Femur (tissue), 1 donor: ENCODE data around the gene EOGT.

Experiments
- DNase-seq: peaks from one replicate; pipeline ENCODE4 v3.0.0-alpha.2; 2017

EOGT gene

DNA sequence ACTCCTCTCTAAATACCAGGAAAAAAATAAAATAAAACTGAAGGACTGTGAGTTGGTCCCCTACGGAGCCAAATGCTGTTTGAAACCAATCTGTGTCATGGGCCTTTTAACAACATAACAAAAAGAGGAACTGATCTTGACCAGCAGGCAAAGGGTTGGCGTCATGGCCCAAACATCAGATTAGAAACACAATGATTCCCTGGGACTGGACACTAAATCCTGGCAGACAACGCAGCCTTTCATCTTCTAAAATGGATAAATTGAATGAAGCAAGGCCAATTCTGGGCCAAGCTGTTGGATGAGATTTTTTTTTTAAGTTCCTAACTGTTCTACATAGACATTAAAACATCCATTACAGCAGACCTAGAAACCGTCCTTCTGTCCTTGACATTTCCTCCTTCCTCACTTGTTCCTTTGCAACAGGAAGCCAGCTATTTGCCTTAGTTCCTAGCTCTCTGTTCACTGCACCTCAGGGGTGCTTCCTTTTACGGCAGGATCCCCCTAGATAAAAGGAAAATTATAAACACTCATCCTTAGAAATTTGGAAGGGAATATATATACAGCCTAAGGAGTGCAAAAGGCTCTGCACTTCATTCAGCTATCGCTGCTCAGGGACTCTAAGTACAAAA is 59.6 kb downstream of the EOGT start:
- DNase-seq = no peak

DNA sequence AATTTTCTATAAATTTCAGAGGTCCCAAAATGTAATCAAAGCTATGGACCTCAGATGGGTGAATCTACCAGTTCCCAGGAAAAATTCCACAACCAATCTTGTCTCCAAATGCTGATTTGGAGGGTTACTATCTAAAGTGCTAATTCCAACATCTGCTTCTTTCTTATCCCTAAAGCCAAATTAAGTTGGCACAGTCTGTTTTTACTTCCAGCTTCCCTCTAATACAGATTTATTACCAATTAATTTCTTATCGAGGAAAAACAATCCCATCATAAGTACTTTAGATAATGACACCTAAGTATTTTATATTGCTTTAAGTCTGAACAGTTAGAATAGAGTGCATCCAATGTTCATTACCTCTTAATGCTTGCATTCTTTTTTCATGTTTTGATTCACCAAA is 68.3 kb downstream of the EOGT start:
- DNase-seq = no peak

DNA sequence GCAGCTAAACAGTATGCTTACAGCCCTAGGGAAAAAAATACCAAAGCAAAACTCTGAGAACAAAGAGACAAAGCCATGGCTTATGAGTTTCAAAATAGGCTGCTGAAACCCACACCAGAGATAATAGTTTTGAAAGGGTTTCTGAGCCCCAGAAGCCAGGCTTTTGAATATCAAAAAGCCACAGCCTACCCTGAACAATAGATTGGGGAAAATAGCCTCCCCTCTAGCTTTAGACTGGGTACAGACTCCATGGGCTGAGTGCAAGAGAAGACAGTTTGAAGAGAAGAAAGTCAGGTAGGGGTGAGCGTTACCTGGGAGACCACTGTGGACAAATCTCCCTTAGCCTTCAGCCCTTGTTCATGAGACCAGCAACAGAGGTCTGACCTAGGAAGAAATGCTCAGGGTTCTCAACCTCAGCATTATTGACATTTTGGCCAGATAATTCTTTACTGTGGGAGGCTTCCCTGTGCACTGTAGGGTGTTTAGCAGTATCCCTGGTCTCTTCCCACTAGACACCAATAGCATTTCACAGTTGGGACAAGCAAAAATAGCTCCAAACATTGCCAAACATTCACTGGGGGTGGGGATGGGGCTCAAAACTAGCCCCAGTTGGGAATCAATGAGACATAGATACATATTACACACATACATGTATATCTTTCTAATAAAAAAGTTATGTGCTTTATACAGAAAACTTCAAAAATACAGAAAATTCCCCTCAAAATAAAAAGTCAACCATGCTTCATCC is 69.6 kb downstream of the EOGT start:
- no peak for DNase-seq

DNA sequence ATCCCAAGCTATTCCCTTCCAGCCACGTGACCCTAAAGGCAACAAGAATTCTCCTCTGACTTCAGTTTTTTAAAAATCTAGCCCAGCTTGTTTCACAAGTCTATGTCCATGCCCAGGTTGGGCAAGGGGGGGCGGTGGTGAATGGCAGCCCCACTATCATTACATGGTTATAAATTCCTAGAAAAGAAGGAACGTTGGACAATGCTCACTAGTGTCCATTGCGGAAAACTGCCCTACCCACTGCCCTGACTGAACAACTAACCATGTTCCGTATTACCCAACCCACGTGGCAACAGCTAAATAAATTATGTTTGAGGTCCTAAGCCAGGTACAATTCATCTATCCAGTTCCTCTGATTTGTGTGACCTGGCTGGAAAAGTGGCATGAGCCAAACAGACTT is 72.4 kb downstream of the EOGT start:
- no peak for DNase-seq

DNA sequence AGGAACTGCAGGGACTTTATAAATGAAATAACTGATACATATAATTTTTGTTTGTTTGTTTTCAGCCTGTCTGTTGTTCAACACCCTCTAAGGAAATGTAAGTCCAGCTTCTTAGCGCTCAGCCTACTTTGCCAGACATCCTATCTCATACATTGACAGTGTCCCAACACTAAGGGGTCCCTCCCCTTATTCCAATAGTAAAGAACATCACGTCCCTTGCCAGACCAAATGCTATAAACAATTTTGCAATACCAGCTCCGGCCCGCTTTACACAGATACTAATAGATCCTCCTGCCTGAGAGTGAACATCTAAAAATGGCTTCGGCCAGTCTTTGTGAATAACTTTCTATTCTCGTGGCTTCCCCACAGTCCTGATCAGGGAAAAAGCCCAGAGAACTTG is 76.6 kb downstream of the EOGT start:
- DNase-seq = no peak

DNA sequence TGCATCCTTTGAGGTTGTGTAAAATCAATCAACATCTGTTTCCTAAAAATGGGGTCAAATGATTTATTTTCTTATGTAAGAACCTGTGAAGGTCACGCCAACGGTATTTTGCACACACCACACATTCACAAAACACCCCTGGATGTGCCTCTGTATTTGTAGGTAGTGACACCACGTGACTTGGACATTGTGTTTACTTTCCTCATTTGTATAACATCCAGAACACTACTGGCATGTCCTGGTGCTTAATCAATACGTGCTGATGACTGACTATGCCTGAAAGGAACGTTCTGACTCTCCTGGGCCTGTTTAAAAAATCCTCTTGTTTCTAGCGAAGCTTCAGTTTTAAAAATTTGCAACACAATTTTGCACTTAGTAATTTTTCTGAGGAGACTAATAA is 77.7 kb downstream of the EOGT start:
- no peak for DNase-seq

DNA sequence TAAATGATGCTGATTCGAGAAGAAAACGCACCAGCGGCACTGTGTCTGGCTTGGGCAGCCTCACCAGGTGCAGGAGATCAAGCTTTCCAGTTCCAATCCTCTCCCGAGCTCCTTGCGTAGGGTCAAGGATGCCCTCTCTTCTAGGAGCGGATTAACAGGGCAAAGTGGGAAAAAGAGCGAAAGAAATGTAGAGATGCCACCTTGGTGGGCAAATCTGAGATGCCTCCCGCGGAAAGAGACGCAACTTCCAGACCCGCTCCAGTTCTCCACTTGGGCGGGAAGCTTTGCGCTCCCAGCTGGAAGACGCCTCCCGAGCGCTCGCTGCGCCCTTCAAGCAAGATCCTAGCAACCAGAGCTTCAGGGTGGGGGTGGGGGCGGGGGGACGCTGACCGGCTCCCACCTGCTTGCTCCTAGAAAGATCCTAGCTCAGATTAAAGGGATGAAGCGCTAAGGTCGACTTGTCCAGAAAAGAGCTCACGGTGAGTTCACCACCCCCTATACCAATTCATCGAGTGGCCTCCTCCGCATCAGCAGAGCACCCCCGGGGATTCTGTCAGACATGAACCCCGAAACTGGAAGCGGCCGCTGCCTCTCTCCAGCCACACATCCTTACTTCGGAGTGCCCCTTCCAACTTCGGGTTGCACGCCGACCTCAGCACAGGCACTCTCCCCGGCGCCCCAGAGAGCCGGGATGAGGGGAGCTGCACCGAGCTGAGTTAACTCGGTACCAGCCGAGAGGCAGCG is 81.9 kb downstream of the EOGT start:
- DNase-seq = no peak
